Activated T-helper 1 cell treated with anti-CD3 and anti-CD28 coated beads, Interleukin-12 subunit alpha, Interleukin-12 subunit beta, Interleukin-2, Interleukin-4 antibody, amounts not matched to agents 30 ng/mL and 10 ng/mL and 1 ng/mL, durations not matched to agents 14 hours and 24 hours and 36 hours (primary cell): Measurements from ENCODE around the gene OR8D4. TPM values are rescaled to one million over a fixed set of nuclear protein-coding genes. Genes with fewer than 3 reads are reported as not detected.
"Not testable (repeated sequence)": the region's sequence is repeated elsewhere in the genome, so short reads cannot be mapped to it uniquely, and the experiment has no call there.

Experiments used
- DNase-seq: peaks from one replicate; pipeline ENCODE4 v3.0.0; 2021; ENCODE audit warnings: low spot score
- H3K27ac Mint-ChIP-seq: one replicate; pipeline ENCODE4 v1.8.0; 2021; ENCODE audit warnings: mild to moderate bottlenecking, mixed read lengths
- H3K27me3 Mint-ChIP-seq: one replicate; pipeline ENCODE4 v1.8.0; 2022; ENCODE audit warnings: mild to moderate bottlenecking, moderate library complexity, mixed read lengths; ENCODE audit not compliant: insufficient read depth
- H3K36me3 Mint-ChIP-seq: one replicate; pipeline ENCODE4 v1.8.0; 2021; ENCODE audit warnings: low read depth, mixed read lengths
- H3K4me1 Mint-ChIP-seq: one replicate; pipeline ENCODE4 v1.8.0; 2021; ENCODE audit warnings: low read depth, mixed read lengths
- H3K4me3 Mint-ChIP-seq: one replicate; pipeline ENCODE4 v1.8.0; 2021; ENCODE audit warnings: mild to moderate bottlenecking, moderate library complexity, mixed read lengths
- H3K9me3 Mint-ChIP-seq: one replicate; pipeline ENCODE4 v1.8.0; 2021; ENCODE audit warnings: mixed read lengths
- intact Hi-C: fragments of 100-400 bp; cut with micrococcal nuclease; formaldehyde crosslinking; loops from one replicate; pipeline ENCODE4 v1.15.1; 2024
- total RNA-seq: library from RNA; stranded (reverse); gene quantifications from 2 replicates; pipeline ENCODE4 v1.2.3, GENCODE V29; 2022

Gene OR8D4
- not detected in 2 replicates for total RNA-seq

DNA sequence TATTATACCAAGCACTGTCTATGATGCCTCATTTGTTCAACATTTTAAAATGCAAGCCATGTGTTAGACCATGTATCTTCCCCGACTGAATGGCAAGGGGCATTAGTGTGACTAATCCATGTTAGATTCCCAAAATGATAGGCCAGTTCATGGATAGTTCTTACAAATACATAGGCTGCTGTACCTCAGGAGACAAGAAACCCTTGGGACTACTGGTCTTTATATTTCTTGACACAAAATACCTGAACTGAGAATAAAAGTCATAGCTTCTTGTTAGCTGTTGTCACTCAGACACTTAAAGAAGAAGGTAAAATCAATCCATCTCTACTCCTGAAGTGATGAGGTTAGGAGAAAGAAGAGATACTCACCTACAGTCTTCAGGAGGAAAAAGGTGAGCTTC lies at the start of gene OR8D4:
OR8D4 (plus strand) TSS at position 301 of the 400 bp plus-strand sequence. CDS start 4,265 bp downstream, outside the sequence.
- H3K27me3 Mint-ChIP-seq = peaks cover 5% of the 10 kb centered on the region
- no peak within 1 kb of the TSS for H3K4me3 Mint-ChIP-seq
- no peaks in the 10 kb centered on the region for H3K9me3 Mint-ChIP-seq
- DNase-seq = no peak
- H3K4me1 Mint-ChIP-seq = no peaks in the 10 kb centered on the region
- no peaks in the 10 kb centered on the region for H3K36me3 Mint-ChIP-seq
- intact Hi-C loops = no loop called here
- H3K27ac Mint-ChIP-seq = no peak within 1 kb of the TSS

DNA sequence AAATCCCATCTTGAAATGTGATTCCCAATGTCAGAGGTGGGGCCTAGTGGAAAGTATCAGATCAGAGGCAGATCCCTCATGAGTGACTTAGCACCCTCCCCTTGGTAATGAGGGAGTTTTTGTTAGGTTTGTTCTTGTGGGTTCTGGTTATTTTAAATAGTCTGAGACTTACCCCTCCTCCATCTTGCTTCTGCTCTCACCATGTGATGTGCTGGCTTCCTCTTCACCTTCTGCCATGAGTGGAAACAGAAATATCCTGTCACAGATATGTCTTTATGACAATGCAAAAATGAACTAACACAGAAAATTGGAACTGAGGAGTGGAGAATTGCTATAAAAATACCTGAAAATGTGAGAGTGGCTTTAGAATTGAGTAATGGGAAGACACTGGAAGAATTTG lies 49.6 kb upstream of the OR8D4 start:
- Mint-ChIP-seq H3K27ac (no peak overlapping the region), H3K4me1 (no peaks in the 10 kb centered on the region), H3K4me3 (no peak overlapping the region), H3K36me3 (no peaks in the 10 kb centered on the region), H3K27me3 (no peaks in the 10 kb centered on the region), H3K9me3 (no peaks in the 10 kb centered on the region)
- no peak for DNase-seq
- intact Hi-C loops = no loop called here

DNA sequence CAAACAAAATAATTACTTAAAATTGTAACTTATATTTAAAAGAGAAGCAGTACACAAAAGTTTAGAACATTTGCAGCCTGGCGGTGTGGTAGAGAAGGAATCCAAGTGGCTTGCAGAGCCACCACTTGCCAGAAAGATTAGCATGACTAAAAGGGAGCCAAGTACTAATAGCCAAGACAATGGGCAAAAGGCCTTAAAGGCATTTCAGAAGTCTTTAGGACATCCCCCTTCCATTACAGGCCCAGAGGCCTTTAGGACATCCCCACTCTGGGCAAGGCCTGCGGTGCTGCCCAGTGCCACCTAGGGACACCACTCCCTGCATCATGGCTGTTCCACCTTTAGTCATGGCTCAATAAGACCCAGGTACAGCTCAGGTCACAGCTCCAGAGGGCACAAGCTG lies 48.9 kb upstream of the OR8D4 start:
- H3K27me3 Mint-ChIP-seq = no peaks in the 10 kb centered on the region
- intact Hi-C loops = no loop called here
- no peaks in the 10 kb centered on the region for H3K36me3 Mint-ChIP-seq
- H3K27ac Mint-ChIP-seq = no peak overlapping the region
- no peaks in the 10 kb centered on the region for H3K9me3 Mint-ChIP-seq
- no peak for DNase-seq
- H3K4me3 Mint-ChIP-seq = no peak overlapping the region
- no peaks in the 10 kb centered on the region for H3K4me1 Mint-ChIP-seq

DNA sequence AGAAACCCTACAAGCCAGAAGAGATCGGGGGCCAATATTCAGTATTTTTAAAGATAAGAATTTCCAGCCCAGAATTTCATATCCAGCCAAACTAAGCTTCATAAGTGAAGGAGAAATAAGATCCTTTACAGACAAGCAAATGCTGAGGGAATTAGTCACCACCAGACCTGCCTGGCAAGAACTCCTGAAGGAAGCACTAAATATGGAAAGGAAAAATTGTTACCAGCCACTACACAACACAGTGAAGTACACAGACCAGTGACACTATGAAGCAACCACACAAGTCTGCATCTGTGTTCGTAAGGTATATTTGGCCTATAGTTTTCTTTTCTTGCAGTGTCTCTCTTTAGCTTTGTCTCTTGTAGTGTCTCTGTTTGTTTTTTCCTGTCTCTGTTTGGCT lies 45.5 kb upstream of the OR8D4 start:
- Mint-ChIP-seq H3K9me3 (no peaks in the 10 kb centered on the region), H3K27me3 (no peaks in the 10 kb centered on the region), H3K36me3 (no peaks in the 10 kb centered on the region), H3K27ac (no peak overlapping the region), H3K4me3 (no peak overlapping the region), H3K4me1 (no peaks in the 10 kb centered on the region)
- DNase-seq = no peak
- intact Hi-C loops = no loop called here

DNA sequence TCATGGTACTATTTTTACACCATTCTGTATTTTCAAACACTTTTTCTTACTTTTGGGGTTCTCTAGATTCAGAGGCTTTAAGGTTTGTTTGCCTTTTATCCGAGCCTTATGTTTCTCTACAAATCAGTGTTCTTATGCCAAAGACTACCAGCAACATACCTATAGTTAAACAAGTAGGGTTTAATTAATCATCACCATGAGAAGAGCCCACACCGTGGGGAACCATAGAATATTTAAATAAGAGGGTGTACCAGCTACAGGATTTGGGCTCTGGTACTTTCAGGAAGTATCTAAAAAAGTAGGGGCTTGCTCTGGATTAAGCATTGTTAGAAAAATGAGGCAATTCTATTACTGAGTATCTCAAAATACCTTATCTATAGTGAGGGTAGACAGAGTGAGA lies 42.2 kb upstream of the OR8D4 start:
- no peak for DNase-seq

DNA sequence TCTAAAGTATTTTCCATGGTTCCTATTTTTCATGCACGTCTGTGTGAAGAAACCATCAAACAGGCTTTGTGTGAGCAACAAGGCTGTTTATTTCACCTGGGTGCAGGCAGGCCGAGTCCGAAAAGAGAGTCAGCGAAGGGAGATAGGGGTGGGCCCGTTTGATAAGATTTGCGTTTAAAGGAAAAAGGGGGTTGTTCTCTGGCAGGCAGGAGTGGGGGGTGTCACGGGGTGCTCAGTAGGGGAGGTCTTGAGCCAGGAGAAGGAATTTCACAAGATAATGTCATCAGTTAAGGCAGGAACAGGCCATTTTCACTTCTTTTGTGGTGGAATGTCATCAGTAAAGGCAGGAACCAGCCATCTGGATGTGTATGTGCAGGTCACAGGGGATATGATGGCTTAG lies 36.7 kb upstream of the OR8D4 start:
- H3K27ac Mint-ChIP-seq, H3K4me1 Mint-ChIP-seq, H3K27me3 Mint-ChIP-seq, H3K9me3 Mint-ChIP-seq, intact Hi-C loops, H3K36me3 Mint-ChIP-seq, DNase-seq, H3K4me3 Mint-ChIP-seq: not testable (repeated sequence)

More for the DNA sequence above, 42.2 kb upstream of the OR8D4 start:
- no peaks in the 10 kb centered on the region for H3K4me1 Mint-ChIP-seq
- H3K36me3 Mint-ChIP-seq = no peaks in the 10 kb centered on the region
- H3K27me3 Mint-ChIP-seq = no peaks in the 10 kb centered on the region
- H3K9me3 Mint-ChIP-seq = no peaks in the 10 kb centered on the region
- H3K27ac Mint-ChIP-seq = no peak overlapping the region
- no peak overlapping the region for H3K4me3 Mint-ChIP-seq
- intact Hi-C loops = no loop called here

DNA sequence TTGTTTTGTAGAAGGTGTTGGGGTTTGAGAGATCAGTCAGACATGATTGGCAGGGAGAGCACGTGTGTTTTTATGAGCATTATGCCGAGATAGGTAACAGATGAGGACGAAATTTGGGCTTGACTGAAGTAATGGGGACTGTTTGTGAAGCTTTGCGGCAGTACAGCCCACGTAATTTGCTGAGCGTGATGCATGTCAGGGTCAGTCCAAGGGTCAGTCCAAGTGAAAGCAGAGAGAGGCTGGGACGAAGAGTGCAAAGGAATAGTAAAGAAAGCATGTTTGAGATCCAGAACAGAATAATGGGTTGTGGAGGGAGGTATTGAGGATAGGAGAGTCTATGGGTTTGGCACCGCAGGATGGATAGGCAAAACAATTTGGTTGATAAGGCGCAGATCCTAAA lies 34.2 kb upstream of the OR8D4 start:
- H3K27ac Mint-ChIP-seq, H3K27me3 Mint-ChIP-seq, DNase-seq, H3K9me3 Mint-ChIP-seq, H3K36me3 Mint-ChIP-seq, H3K4me3 Mint-ChIP-seq, intact Hi-C loops, H3K4me1 Mint-ChIP-seq: not testable (repeated sequence)

DNA sequence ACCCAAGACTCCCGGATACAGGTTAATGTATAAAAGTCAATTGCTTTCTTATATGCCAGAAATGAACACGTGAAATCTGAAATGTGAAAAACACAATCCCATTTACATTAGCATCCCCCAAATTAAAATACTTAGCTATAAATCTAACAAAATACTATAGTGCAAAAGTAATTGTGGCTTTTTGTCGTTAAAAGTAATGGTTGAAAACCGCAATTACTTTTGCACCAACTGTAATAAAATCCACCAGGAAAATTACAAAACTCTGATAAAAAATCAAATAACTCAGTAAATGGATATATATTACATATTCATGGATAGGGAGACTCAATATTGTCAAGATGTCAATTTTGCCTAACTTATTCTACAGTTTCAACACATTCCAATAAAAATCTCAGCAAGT lies 21.1 kb upstream of the OR8D4 start:
- H3K4me3 Mint-ChIP-seq = no peak overlapping the region

DNA sequence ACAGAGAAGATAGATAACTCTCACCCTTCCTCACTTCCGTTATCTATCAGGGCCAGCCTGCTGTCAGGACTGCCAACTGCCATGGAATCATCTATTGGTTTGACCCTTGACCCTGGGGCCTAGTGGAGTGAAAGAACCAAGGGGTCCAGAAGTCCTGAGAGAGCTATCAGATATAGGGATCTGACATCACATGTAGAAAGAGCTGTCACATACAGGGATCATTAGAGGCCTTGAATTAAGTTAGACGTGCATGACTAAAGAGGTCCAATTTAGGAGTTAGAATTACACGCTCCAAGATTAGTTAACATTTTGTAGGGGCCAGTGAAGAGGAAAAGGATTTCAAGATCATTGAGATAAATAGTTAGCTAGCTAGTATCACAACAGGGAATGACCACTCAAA lies 16.4 kb upstream of the OR8D4 start, which contains the start of gene TMEM225:
TMEM225 (minus strand) TSS at position 101 of the 400 bp plus-strand sequence. CDS start 245 bp downstream, outside the sequence.
- no peaks in the 10 kb centered on the region for H3K4me1 Mint-ChIP-seq
- H3K36me3 Mint-ChIP-seq = no peaks in the 10 kb centered on the region
- no peak for DNase-seq
- intact Hi-C loops = no loop called here
- H3K4me3 Mint-ChIP-seq = no peak within 1 kb of the TSS
- peaks cover 2% of the 10 kb centered on the region for H3K27me3 Mint-ChIP-seq
- H3K27ac Mint-ChIP-seq = no peak within 1 kb of the TSS
- H3K9me3 Mint-ChIP-seq = no peaks in the 10 kb centered on the region

More for the DNA sequence above, 21.1 kb upstream of the OR8D4 start:
- no peak for DNase-seq
- intact Hi-C loops = no loop called here
- no peaks in the 10 kb centered on the region for H3K4me1 Mint-ChIP-seq
- H3K27me3 Mint-ChIP-seq = no peaks in the 10 kb centered on the region
- no peak overlapping the region for H3K27ac Mint-ChIP-seq
- H3K9me3 Mint-ChIP-seq = no peaks in the 10 kb centered on the region
- no peaks in the 10 kb centered on the region for H3K36me3 Mint-ChIP-seq

DNA sequence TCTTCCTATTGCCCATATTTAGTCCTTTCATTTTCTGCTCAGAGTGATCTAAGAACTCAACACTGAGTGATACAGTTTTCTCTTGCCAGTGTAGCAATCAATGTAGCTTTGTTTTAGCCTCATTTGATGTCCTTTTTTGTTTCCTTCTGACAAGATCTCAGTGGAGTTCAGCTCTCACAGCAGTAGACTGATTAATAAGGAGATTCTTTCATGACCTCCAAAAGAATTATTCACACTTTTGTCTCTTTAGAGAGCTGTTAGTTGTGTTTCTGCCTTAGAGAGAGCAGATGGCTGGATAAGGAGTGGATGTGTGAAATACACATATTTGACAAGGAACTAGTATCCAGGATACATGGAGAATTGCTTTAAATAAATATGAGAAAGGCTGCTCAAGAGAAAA lies 9.9 kb upstream of the OR8D4 start:
- H3K36me3 Mint-ChIP-seq = no peaks in the 10 kb centered on the region
- H3K4me1 Mint-ChIP-seq = no peaks in the 10 kb centered on the region

DNA sequence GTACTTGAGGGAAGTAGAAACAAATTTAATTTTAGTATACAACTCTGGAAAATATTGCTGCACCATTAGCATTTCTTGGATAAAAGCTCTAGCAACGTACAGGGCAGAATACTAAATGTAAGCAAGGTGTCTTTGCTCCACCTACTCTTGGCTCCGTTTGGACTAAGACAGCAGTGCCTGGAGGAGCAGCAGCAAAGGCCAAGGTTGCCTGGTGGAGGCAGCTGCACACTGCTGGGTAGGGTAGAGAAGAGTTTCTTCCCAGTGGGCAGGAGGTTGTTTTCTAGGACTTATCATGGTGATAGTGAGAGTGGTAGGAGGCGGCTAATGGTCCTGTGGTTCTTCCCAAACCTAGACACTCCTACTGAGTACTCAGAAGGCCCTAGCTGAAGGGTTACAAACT lies 2.2 kb upstream of the OR8D4 start:
- Mint-ChIP-seq H3K4me1 (no peaks in the 10 kb centered on the region), H3K36me3 (no peaks in the 10 kb centered on the region), H3K27me3 (peaks cover 1% of the 10 kb centered on the region), H3K4me3 (no peak overlapping the region), H3K27ac (no peak overlapping the region), H3K9me3 (no peaks in the 10 kb centered on the region)
- no peak for DNase-seq
- intact Hi-C loops = no loop called here

More for the DNA sequence above, 9.9 kb upstream of the OR8D4 start:
- Mint-ChIP-seq H3K4me3 (no peak overlapping the region), H3K9me3 (no peaks in the 10 kb centered on the region), H3K27me3 (peaks cover 6% of the 10 kb centered on the region), H3K27ac (no peak overlapping the region)
- no peak for DNase-seq
- intact Hi-C loops = no loop called here

DNA sequence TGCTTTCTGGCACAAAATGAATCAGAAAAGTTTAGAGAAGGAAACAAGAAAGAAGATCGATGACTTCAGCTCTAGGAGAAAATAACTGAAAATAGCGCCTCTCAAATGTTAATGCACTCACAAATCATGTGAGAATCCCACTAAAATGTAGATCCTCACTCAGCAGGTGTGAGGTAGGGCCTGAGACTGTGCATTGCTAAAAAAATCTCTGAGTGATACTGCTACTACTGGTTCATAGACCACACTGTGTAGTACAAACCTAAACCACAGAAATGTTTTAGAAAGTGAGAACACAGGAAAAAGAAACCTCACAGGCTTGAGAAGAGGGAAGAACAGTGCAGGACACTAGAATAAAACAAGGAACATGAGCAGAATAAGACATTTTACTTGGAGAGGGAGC lies 2.0 kb downstream of the OR8D4 start:
- Mint-ChIP-seq H3K4me3 (no peak overlapping the region), H3K27ac (no peak overlapping the region), H3K9me3 (no peaks in the 10 kb centered on the region), H3K4me1 (no peaks in the 10 kb centered on the region), H3K36me3 (no peaks in the 10 kb centered on the region), H3K27me3 (peaks cover 6% of the 10 kb centered on the region)
- DNase-seq = no peak
- intact Hi-C loops = no loop called here

DNA sequence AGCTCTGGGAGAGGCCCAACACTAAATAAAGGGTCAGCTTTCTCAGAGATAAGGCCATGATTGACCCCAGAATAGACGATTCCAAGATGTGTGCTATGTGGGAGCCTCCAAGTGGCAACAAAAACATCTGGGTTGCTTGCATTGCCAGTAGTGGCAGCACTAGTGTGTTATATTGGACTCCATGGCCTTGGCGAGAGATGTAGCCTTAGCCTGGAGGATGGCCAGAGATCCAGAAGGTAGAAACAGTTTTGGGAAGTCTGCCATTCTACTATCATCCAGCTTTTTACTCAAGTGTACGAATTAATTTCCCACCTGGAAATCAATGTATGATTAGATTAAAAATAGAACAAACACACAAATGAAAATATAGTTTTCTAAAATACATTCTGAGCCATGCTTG lies 3.0 kb downstream of the OR8D4 start:
- H3K9me3 Mint-ChIP-seq = no peaks in the 10 kb centered on the region
- no peaks in the 10 kb centered on the region for H3K4me1 Mint-ChIP-seq
- intact Hi-C loops = no loop called here
- H3K27me3 Mint-ChIP-seq = peaks cover 6% of the 10 kb centered on the region
- no peak overlapping the region for H3K4me3 Mint-ChIP-seq
- H3K36me3 Mint-ChIP-seq = no peaks in the 10 kb centered on the region
- no peak overlapping the region for H3K27ac Mint-ChIP-seq
- no peak for DNase-seq

DNA sequence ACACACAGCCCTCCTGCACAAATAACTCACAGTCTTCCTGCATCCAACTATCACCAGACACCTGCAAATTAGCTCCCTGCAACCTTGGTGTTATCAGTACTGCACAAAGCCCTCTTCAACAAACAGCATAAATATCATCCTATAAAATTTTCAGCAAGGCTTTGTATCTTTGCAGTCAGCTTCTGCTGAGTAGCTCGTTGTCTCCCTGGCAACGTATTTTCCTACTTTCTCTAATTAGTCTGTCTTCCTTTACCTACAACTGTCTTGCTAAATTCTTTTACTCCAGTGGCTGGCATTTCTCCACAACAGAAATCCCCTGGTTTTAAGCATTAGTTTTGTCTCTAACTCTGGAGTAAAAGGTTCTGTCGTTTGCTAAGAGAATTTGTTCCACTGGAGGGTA lies 3.9 kb downstream of the OR8D4 start:
- intact Hi-C loops = no loop called here
- H3K9me3 Mint-ChIP-seq = no peaks in the 10 kb centered on the region
- no peak overlapping the region for H3K4me3 Mint-ChIP-seq
- H3K36me3 Mint-ChIP-seq = no peaks in the 10 kb centered on the region
- no peaks in the 10 kb centered on the region for H3K4me1 Mint-ChIP-seq
- no peak for DNase-seq
- H3K27me3 Mint-ChIP-seq = peaks cover 6% of the 10 kb centered on the region
- H3K27ac Mint-ChIP-seq = no peak overlapping the region
